H1 (cell line): ENCODE results near the gene MSI1. TPM values are rescaled to one million over a fixed set of nuclear protein-coding genes. Genes with fewer than 3 reads are reported as not detected.
A peak's percentile ranks its signal among the peaks of the same experiment; 100 is the strongest.

Source experiments
- CTCF ChIA-PET: fragments of 300-600 bp; sonication (Branson Sonifier 250); formaldehyde crosslinking; loops from one replicate; lab custom pipeline; 2021; ENCODE audit not compliant: partially characterized antibody; lab: Charles Lee
- POLR2A ChIA-PET: fragments of 300-600 bp; sonication (Branson Sonifier 250); formaldehyde crosslinking; loops from one replicate; lab custom pipeline; 2021; ENCODE audit warnings: inconsistent platforms; ENCODE audit not compliant: partially characterized antibody; lab: Charles Lee
- DNase-seq, 2 experiments: peaks; one replicate each; pipeline versions ENCODE4 v3.0.0 to v3.0.0-alpha.2; 2010 to 2022; ENCODE audit warnings: low spot score in 2 of 2, low read depth in 1 of 2, mixed read lengths in 1 of 2
- FAIRE-seq: peaks from 2 replicates; lab custom pipeline; 2011; peaks lifted over from hg19 to GRCh38; lab: Jason Lieb, UNC
- H2AFZ ChIP-seq: 2 replicates; pipeline ENCODE4 v1.8.1; 2012; ENCODE audit warnings: low read length, inconsistent platforms
- H2AK5ac ChIP-seq: 2 replicates; pipeline ENCODE4 v1.6.1; 2013; ENCODE audit warnings: low read depth, low read length
- H2BK120ac ChIP-seq: replicated peaks from 2 replicates; pipeline ENCODE3; 2013; ENCODE audit warnings: low read depth, low read length, inconsistent platforms
- H2BK12ac ChIP-seq: 2 replicates; pipeline ENCODE4 v1.6.1; 2013; ENCODE audit warnings: low read depth, low read length
- H2BK15ac ChIP-seq: 2 replicates; pipeline ENCODE4 v1.6.1; 2013; ENCODE audit warnings: low read length
- H2BK20ac ChIP-seq: 2 replicates; pipeline ENCODE4 v1.6.1; 2013; ENCODE audit warnings: low read length
- H2BK5ac ChIP-seq: 2 replicates; pipeline ENCODE4 v1.6.1; 2013; ENCODE audit warnings: low read depth, low read length
- H3K14ac ChIP-seq: 2 replicates; pipeline ENCODE4 v1.6.1; 2013; ENCODE audit warnings: inconsistent platforms; ENCODE audit not compliant: insufficient read length
- H3K18ac ChIP-seq: 2 replicates; pipeline ENCODE4 v1.6.1; 2013; ENCODE audit warnings: low read length; ENCODE audit errors: extremely low read depth
- H3K23ac ChIP-seq: 2 replicates; pipeline ENCODE4 v1.6.1; 2013; ENCODE audit warnings: inconsistent platforms; ENCODE audit not compliant: insufficient read length
- H3K23me2 ChIP-seq: 2 replicates; pipeline ENCODE4 v1.6.1; 2013; ENCODE audit warnings: low read depth, low read length
- H3K27ac ChIP-seq: 2 replicates; pipeline ENCODE4 v1.6.1; 2011; ENCODE audit warnings: low read depth, low read length, inconsistent platforms
- H3K27me3 ChIP-seq, 4 experiments: replicated peaks in 1 of 4; 1 replicate in 1 of 4; 2 replicates in 3 of 4; pipeline versions ENCODE4 v1.6.1 to v1.8.1; 2011 to 2013; ENCODE audit warnings: low read length in 3 of 4, mild to moderate bottlenecking in 3 of 4, inconsistent platforms in 2 of 4, mixed read lengths in 2 of 4, moderate library complexity in 1 of 4; ENCODE audit not compliant: control insufficient read depth in 3 of 4, insufficient read depth in 3 of 4; ENCODE audit errors: extremely low read depth in 1 of 4
- H3K36me3 ChIP-seq, 4 experiments: 2 replicates each; pipeline versions ENCODE4 v1.6.1 to v1.8.1; 2011 to 2013; ENCODE audit warnings: mild to moderate bottlenecking in 4 of 4, low read length in 3 of 4, moderate library complexity in 2 of 4, control low read depth in 1 of 4, inconsistent platforms in 1 of 4; ENCODE audit not compliant: insufficient read depth in 4 of 4, control insufficient read depth in 2 of 4
- H3K4ac ChIP-seq: replicated peaks from 2 replicates; pipeline ENCODE3; 2013; ENCODE audit warnings: low read length, low read depth, mixed read lengths, inconsistent platforms; ENCODE audit not compliant: insufficient read length
- H3K4me1 ChIP-seq, 4 experiments: replicated peaks in 1 of 4; 1 replicate in 1 of 4; 2 replicates in 3 of 4; pipeline versions ENCODE4 v1.6.1 to v1.8.1; 2011 to 2013; ENCODE audit warnings: low read length in 3 of 4, inconsistent platforms in 2 of 4, mixed read lengths in 1 of 4; ENCODE audit not compliant: insufficient read depth in 4 of 4, control insufficient read depth in 3 of 4
- H3K4me2 ChIP-seq, 2 experiments: 2 replicates each; pipeline versions ENCODE4 v1.6.1 to v1.8.1; 2011 to 2013; ENCODE audit warnings: low read depth in 2 of 2, low read length in 2 of 2, control low read depth in 1 of 2, inconsistent platforms in 1 of 2, mild to moderate bottlenecking in 1 of 2; ENCODE audit not compliant: insufficient read depth in 1 of 2
- H3K4me3 ChIP-seq, 4 experiments: fragments of 200-600, 300-600 bp in 1 of 4; sonication (generic), shearing (Covaris generic), sonication (Bioruptor Twin) in 1 of 4; 2 replicates each; pipeline versions ENCODE4 v1.5.1 to v1.8.1; 2011 to 2016; ENCODE audit warnings: low read length in 4 of 4, low read depth in 3 of 4, control low read depth in 2 of 4, inconsistent platforms in 2 of 4, mild to moderate bottlenecking in 2 of 4, mixed read lengths in 1 of 4, moderate library complexity in 1 of 4; ENCODE audit not compliant: insufficient read depth in 2 of 4; ENCODE audit errors: extremely low read depth in 1 of 4
- H3K56ac ChIP-seq: replicated peaks from 2 replicates; pipeline ENCODE3; 2013; ENCODE audit warnings: low read depth, mild to moderate bottlenecking, mixed read lengths, low read length, inconsistent platforms; ENCODE audit not compliant: insufficient read length
- H3K79me1 ChIP-seq: 2 replicates; pipeline ENCODE4 v1.6.1; 2013; ENCODE audit warnings: low read depth, low read length, control low read depth
- H3K79me2 ChIP-seq, 2 experiments: 2 replicates each; pipeline versions ENCODE4 v1.6.1 to v1.8.1; 2012 to 2013; ENCODE audit warnings: low read length in 2 of 2, mild to moderate bottlenecking in 2 of 2, inconsistent platforms in 1 of 2; ENCODE audit not compliant: insufficient read depth in 2 of 2, control insufficient read depth in 1 of 2
- H3K9ac ChIP-seq, 4 experiments: replicated peaks in 1 of 4; 1 replicate in 1 of 4; 2 replicates in 3 of 4; pipeline versions ENCODE4 v1.6.1 to v1.8.1; 2011 to 2013; ENCODE audit warnings: low read depth in 3 of 4, low read length in 3 of 4, control low read depth in 2 of 4, mild to moderate bottlenecking in 2 of 4, moderate library complexity in 2 of 4, inconsistent platforms in 1 of 4; ENCODE audit errors: extremely low read depth in 1 of 4
- H3K9me3 ChIP-seq, 2 experiments: 2 replicates each; pipeline versions ENCODE4 v1.6.1 to v1.8.1; 2012 to 2013; ENCODE audit warnings: mild to moderate bottlenecking in 2 of 2, moderate library complexity in 2 of 2, control low read depth in 1 of 2, inconsistent platforms in 1 of 2, low read depth in 1 of 2, low read length in 1 of 2, mixed read lengths in 1 of 2; ENCODE audit not compliant: insufficient read depth in 2 of 2
- H4K20me1 ChIP-seq, 2 experiments: replicated peaks in 1 of 2; 2 replicates each; pipeline versions ENCODE3 to v1.8.1; 2011 to 2013; ENCODE audit warnings: inconsistent platforms in 2 of 2, low read length in 2 of 2, mild to moderate bottlenecking in 1 of 2; ENCODE audit not compliant: insufficient read depth in 2 of 2, control insufficient read depth in 1 of 2
- H4K5ac ChIP-seq: 2 replicates; pipeline ENCODE4 v1.6.1; 2013; ENCODE audit warnings: low read length, low read depth, mixed read lengths, inconsistent platforms; ENCODE audit not compliant: insufficient read length
- H4K8ac ChIP-seq: 2 replicates; pipeline ENCODE4 v1.8.0; 2013; ENCODE audit warnings: mild to moderate bottlenecking, moderate library complexity, low read length, inconsistent platforms; ENCODE audit not compliant: insufficient read depth; ENCODE audit errors: extremely low read depth
- H4K91ac ChIP-seq: replicated peaks from 2 replicates; pipeline ENCODE3; 2013; ENCODE audit warnings: low read length, mixed read lengths, inconsistent platforms; ENCODE audit not compliant: insufficient read length
- CEBPB ChIP-seq: IDR thresholded peaks from 2 replicates; pipeline ENCODE4 v1.6.1; 2012; ENCODE audit warnings: low read depth, low read length
- EGR1 ChIP-seq: IDR thresholded peaks from 2 replicates; pipeline ENCODE4 v1.6.1; 2011; ENCODE audit warnings: low read depth, low read length, borderline replicate concordance
- JUN ChIP-seq: IDR thresholded peaks from 2 replicates; pipeline ENCODE4 v1.6.1; 2011; ENCODE audit warnings: low read depth, mild to moderate bottlenecking, improper control_type of control experiment, low read length
- KDM4A ChIP-seq: IDR thresholded peaks from one replicate; pipeline ENCODE4 v1.7.1; 2012; ENCODE audit warnings: low read depth, mild to moderate bottlenecking, moderate library complexity, low read length, inconsistent platforms; ENCODE audit not compliant: severe bottlenecking
- NRF1 ChIP-seq: IDR thresholded peaks from 2 replicates; pipeline ENCODE4 v1.6.1; 2011; ENCODE audit warnings: mild to moderate bottlenecking, low read depth, low read length, improper control_type of control experiment
- SIX5 ChIP-seq: IDR thresholded peaks from 2 replicates; pipeline ENCODE4 v1.6.1; 2011; ENCODE audit warnings: mild to moderate bottlenecking, low read depth, low read length
- SP2 ChIP-seq: IDR thresholded peaks from 2 replicates; pipeline ENCODE4 v1.6.1; 2012; ENCODE audit warnings: mild to moderate bottlenecking, low read length, inconsistent platforms
- TAF7 ChIP-seq: optimal IDR thresholded peaks from 2 replicates; pipeline ENCODE3; 2011; ENCODE audit warnings: low read depth, mild to moderate bottlenecking, inconsistent platforms, low read length, moderate library complexity, borderline replicate concordance
- TEAD4 ChIP-seq: IDR thresholded peaks from 2 replicates; pipeline ENCODE4 v1.6.1; 2012; ENCODE audit warnings: low read depth, low read length, inconsistent platforms, mixed read lengths
- YY1 ChIP-seq: IDR thresholded peaks from 2 replicates; pipeline ENCODE4 v1.6.1; 2011; ENCODE audit warnings: low read depth, mild to moderate bottlenecking, low read length
- WGBS, 2 experiments: shearing (Covaris generic) in 1 of 2; methylation state at CpG; one replicate each; pipeline versions ENCODE4 v1.1.6 to v1.1.7; 2013 to 2015; ENCODE audit warnings: low lambda C conversion rate in 2 of 2, mixed read lengths in 2 of 2, inconsistent platforms in 1 of 2, low coverage in 1 of 2, missing lambda C conversion rate in 1 of 2; ENCODE audit not compliant: insufficient replicate concordance in 2 of 2, insufficient coverage in 1 of 2, insufficient read length in 1 of 2; ENCODE audit errors: extremely low coverage in 1 of 2, missing lambda C conversion rate in 1 of 2; 5-methylcytosine and 5-hydroxymethylcytosine counted together
- polyA plus RNA-seq, 7 experiments: library from polyadenylated mRNA; depleted of rRNA in 3 of 7; stranded (reverse) in 5 of 7; unstranded in 2 of 7; fragments of >200 nt in 5 of 7; fragments of 200-250 nt in 2 of 7; gene quantifications; 1 replicate in 5 of 7; 2 replicates in 1 of 7; 4 replicates in 1 of 7; pipeline versions ENCODE4 v1.2.1 to v1.2.3, GENCODE V29; 2011 to 2013; ENCODE audit warnings: missing spikeins in 2 of 7, mixed read lengths in 2 of 7
- total RNA-seq: library from RNA; stranded (reverse); fragmentation: NEBNext Ultra II Directional; extraction: Animal tissue kit (Norgen Biotek cat#: 25700); gene quantifications from 2 replicates; pipeline ENCODE4 v1.2.1, GENCODE V29; 2021
- TF ChIP-seq, protein P1 (sequence below): IDR thresholded peaks from 2 replicates; pipeline ENCODE4 v1.6.1; 2012; ENCODE audit warnings: low read length, inconsistent platforms

MSI1 gene
- total and polyA plus RNA-seq, 2 of the 8 experiments (the other 6 are each of a cell fraction or from before 2014, with no cell fraction given), result 13.5 to 51.9 TPM

DNA sequence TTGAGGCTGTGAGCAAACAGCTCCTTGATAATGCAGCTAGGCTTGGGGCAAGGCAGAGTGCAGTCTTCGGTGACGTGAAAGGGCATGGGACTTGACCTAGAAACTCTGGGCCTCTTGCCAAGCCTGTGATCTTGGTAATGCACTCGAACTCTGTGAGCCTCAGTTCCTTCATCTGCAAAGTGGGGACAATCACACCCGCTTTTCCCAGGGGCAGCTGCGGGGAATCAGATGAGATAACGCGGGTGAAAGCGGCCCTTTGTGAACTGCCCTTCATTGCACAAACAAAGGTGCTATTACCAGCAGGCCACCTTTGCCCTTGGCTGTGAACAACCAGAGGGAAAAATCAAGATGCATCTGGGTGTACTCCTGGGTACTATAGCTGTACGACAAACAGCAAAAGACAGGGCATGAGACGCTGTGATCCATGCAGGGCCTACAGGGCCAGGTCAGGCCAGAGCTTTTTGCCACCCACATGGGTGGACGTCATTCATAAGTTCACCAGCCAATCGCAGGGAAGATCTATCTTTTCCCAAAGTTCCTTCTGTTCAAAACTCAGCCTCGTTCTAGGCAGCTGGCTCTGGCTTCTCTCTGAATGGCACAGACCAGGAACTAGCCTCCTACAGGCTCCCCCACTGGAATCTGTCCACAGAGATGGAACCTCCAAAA lies 3.2 kb downstream of the MSI1 start:
- Histone ChIP-seq H3K4ac (no peak overlapping the region), H3K4me2 (no peak overlapping the region; a peak in 1 of 4 replicates), H3K79me1 (peaks cover 7% of the 10 kb centered on the region; the same call in 1 of the 2 replicates), H2BK120ac (no peak overlapping the region), H3K4me1 (peaks cover 24 to 41% (median 34%) of the 10 kb centered on the region in 4 experiments), H3K4me3 (no peak overlapping the region), H3K23ac (no peak overlapping the region), H2BK12ac (peak overlapping the region; percentile 9; the same call in 1 of the 2 replicates), H3K14ac (no peak overlapping the region), H3K9me3 (no peaks in the 10 kb centered on the region), H4K5ac (no peak overlapping the region), H3K18ac (no peak overlapping the region), H2AFZ (no peak overlapping the region), H2BK5ac (no peak overlapping the region), H2AK5ac (peak overlapping the region; percentile 39; the same call in 1 of the 2 replicates), H3K9ac (no peak overlapping the region), H3K79me2 (peaks cover 0 to 30% of the 10 kb centered on the region in 2 experiments; a peak in 2 of 4 replicates), H3K36me3 (peaks cover 6 to 36% (median 9%) of the 10 kb centered on the region in 4 experiments; a peak in 6 of 8 replicates), H4K8ac (no peak overlapping the region), H2BK15ac (no peak overlapping the region), H4K91ac (no peak overlapping the region), H3K27me3 (peaks cover 0 to 6% (median 3%) of the 10 kb centered on the region in 4 experiments; a peak in 3 of 7 replicates), H3K27ac (no peak overlapping the region), H2BK20ac (no peak overlapping the region), H3K23me2 (peaks cover 20% of the 10 kb centered on the region), H4K20me1 (peaks cover 0 to 17% of the 10 kb centered on the region in 2 experiments), H3K56ac (no peak overlapping the region)
- FAIRE-seq (no peak), DNase-seq (no peak)
- POLR2A ChIA-PET, result interaction anchor here (0.9 to 9.2 kb wide), 11 partner anchors 7 to 253 kb away, joined by 3 to 78 read pairs (median 4); partner anchors contain the start of genes MSI1, RNU4-1, RNU4-2 and RPLP0
- WGBS, 2 experiments, result 94% methylated on average over 13 of the region's 13 CpGs; no CpG with 5 or more reads in 1 of the 2 experiments
- CTCF ChIA-PET, result interaction anchor here (0.6 to 12.5 kb wide), 12 partner anchors 9 to 1334 kb away, joined by 3 to 310 read pairs (median 21); partner anchors contain the start of gene COX6A1
- TF ChIP-seq TAF7, result no peak
- TF ChIP-seq, protein P1, sequence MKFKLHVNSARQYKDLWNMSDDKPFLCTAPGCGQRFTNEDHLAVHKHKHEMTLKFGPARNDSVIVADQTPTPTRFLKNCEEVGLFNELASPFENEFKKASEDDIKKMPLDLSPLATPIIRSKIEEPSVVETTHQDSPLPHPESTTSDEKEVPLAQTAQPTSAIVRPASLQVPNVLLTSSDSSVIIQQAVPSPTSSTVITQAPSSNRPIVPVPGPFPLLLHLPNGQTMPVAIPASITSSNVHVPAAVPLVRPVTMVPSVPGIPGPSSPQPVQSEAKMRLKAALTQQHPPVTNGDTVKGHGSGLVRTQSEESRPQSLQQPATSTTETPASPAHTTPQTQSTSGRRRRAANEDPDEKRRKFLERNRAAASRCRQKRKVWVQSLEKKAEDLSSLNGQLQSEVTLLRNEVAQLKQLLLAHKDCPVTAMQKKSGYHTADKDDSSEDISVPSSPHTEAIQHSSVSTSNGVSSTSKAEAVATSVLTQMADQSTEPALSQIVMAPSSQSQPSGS, result no peak
- TF ChIP-seq TEAD4, result no peak
- TF ChIP-seq EGR1, result no peak
- no peak for TF ChIP-seq CEBPB
- no peak for TF ChIP-seq SIX5
- no peak for TF ChIP-seq YY1
- TF ChIP-seq JUN, result no peak
- no peak for TF ChIP-seq SP2
- no peak for TF ChIP-seq NRF1
- no peak for TF ChIP-seq KDM4A
